ENCODE data around the gene CX3CL1. TPM values are rescaled to one million over a fixed set of nuclear protein-coding genes. Genes with fewer than 3 reads are reported as not detected.

The CX3CL1 gene
- total and polyA plus RNA-seq, 2 of the 13 experiments (the other 11 are each of a cell fraction or from before 2014, with no cell fraction given): 57.3 to 60.8 TPM

GRCh38 chr16:57372372-57373116 is at the start of gene CX3CL1 (continued):
- TF ChIP-seq IRF2 (CRISPR knock-in tag; IDR thresholded peaks at IDR 0.05) (0 out of 2 replicates have a peak, but pooled peaks have one; percentile 60), ZNF850 (CRISPR knock-in tag; conservative IDR thresholded peaks at IDR 0.05) (no peak), NR1H2 (CRISPR knock-in tag; IDR thresholded peaks at IDR 0.05; ENCODE audit: borderline replicate concordance, low read depth) (no peak; the same call in 1 of the 2 replicates), PLRG1 (conservative IDR thresholded peaks at IDR 0.05) (no peak), SOX5 (CRISPR knock-in tag; IDR thresholded peaks at IDR 0.05; ENCODE audit: borderline replicate concordance) (0 out of 2 replicates have a peak, but pooled peaks have one; percentile 35), FOSL2 (CRISPR knock-in tag; IDR thresholded peaks at IDR 0.05) (peak; percentile 77; the same call in 1 of the 2 replicates), SP1 (IDR thresholded peaks at IDR 0.05) (no peak), SP1 (CRISPR knock-in tag; IDR thresholded peaks at IDR 0.05) (0 out of 2 replicates have a peak, but pooled peaks have one; percentile 54), RORA (CRISPR knock-in tag; IDR thresholded peaks at IDR 0.05) (no peak), SNAI1 (CRISPR knock-in tag; IDR thresholded peaks at IDR 0.05; ENCODE audit: borderline replicate concordance) (no peak; the same call in 1 of the 2 replicates), KLF6 (CRISPR knock-in tag; IDR thresholded peaks at IDR 0.05) (peak; percentile 72), NFIC (IDR thresholded peaks at IDR 0.05; ENCODE audit: low read length) (peak; percentile 98), NR2F1 (CRISPR knock-in tag; IDR thresholded peaks at IDR 0.05) (no peak), RXRB (CRISPR knock-in tag; IDR thresholded peaks at IDR 0.05; ENCODE audit: borderline replicate concordance) (peak; percentile 98), GATAD2A (CRISPR knock-in tag; IDR thresholded peaks at IDR 0.05) (peak; percentile 95), RFXAP (CRISPR knock-in tag; IDR thresholded peaks at IDR 0.05; ENCODE audit: borderline replicate concordance) (peak; percentile 92; the same call in 1 of the 2 replicates), DMAP1 (CRISPR knock-in tag; IDR thresholded peaks at IDR 0.05) (no peak; the same call in 1 of the 2 replicates), ATM (IDR thresholded peaks at IDR 0.05; ENCODE audit: borderline replicate concordance) (no peak), ZNF792 (CRISPR knock-in tag; IDR thresholded peaks at IDR 0.05) (no peak; the same call in 1 of the 2 replicates), ZNF652 (CRISPR knock-in tag; IDR thresholded peaks at IDR 0.05; ENCODE audit: borderline replicate concordance, low read depth) (peak; percentile 76; the same call in 1 of the 2 replicates), TRIM24 (CRISPR knock-in tag; IDR thresholded peaks at IDR 0.05) (no peak), SMC3 (IDR thresholded peaks at IDR 0.05; ENCODE audit: low read length) (no peak), AGO1 (IDR thresholded peaks at IDR 0.05; ENCODE audit: low read depth, low read length, poor library complexity, severe bottlenecking) (peak; percentile 77), ZNF710 (CRISPR knock-in tag; IDR thresholded peaks at IDR 0.05; ENCODE audit: borderline replicate concordance) (no peak; the same call in 1 of the 2 replicates)
- TF ChIP-seq, protein P1, sequence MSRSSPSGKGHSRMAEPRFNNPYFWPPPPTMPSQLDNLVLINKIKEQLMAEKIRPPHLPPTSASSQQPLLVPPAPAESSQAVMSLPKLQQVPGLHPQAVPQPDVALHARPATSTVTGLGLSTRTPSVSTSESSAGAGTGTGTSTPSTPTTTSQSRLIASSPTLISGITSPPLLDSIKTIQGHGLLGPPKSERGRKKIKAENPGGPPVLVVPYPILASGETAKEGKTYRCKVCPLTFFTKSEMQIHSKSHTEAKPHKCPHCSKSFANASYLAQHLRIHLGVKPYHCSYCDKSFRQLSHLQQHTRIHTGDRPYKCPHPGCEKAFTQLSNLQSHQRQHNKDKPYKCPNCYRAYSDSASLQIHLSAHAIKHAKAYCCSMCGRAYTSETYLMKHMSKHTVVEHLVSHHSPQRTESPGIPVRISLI (CRISPR knock-in tag; IDR thresholded peaks at IDR 0.05; ENCODE audit: borderline replicate concordance): peak; percentile 41; the same call in 1 of the 2 replicates
- TF ChIP-seq, protein P2, sequence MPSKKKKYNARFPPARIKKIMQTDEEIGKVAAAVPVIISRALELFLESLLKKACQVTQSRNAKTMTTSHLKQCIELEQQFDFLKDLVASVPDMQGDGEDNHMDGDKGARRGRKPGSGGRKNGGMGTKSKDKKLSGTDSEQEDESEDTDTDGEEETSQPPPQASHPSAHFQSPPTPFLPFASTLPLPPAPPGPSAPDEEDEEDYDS (CRISPR knock-in tag; IDR thresholded peaks at IDR 0.05): peak; percentile 98
- TF ChIP-seq, protein P3, sequence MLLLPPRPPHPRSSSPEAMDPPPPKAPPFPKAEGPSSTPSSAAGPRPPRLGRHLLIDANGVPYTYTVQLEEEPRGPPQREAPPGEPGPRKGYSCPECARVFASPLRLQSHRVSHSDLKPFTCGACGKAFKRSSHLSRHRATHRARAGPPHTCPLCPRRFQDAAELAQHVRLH (CRISPR knock-in tag; IDR thresholded peaks at IDR 0.05; ENCODE audit: borderline replicate concordance, low read depth): peak; percentile 75; the same call in 1 of the 2 replicates

Measured in HepG2 (cell line).